GM19043 (cell line): ENCODE results near the gene FBXO34.
A peak's percentile ranks its signal among the peaks of the same experiment; 100 is the strongest.

Experiments
- ATAC-seq: cut with Tn5 transposase; IDR thresholded peaks from one replicate; pipeline ENCODE4 v1.9.1; 2021; ENCODE audit warnings: low read depth; ENCODE audit not compliant: unreplicated experiment

FBXO34 gene

DNA sequence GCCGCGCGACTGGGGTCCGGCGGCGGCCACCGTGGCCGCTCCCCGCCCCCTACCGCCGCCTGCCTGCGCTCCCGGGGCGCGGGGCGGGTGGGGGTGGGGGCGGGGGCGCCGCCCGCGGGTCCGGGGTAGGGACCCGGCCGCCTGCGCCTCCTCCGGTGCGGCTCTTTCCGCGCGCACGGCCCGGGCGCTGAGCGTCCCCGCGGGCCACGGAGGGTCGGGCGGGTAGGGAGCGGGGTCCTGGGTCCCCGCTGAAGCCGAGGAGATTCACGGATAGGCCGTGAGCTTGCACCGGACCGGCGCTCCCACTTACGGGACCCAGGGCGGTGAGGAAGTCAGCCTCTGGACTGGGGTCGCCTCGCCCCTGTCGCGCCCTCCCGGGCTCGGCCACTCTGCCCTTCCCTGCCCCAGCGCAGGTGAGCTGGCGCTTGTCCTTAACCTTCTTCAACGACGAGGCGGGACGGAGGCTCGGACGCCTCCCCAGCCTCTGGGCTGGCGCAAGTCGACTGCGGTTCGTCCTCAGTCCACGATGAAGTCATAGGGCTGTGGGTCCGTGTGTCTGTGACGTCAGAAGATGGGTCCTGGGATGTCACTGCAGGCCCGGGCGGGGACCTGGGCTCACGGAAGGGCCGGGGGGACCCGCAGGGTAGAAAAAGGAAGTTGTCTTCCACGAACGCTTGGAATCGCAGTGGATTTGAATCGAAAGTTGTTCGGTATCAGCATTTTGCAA lies 514 bp downstream of the FBXO34 start:
- ATAC-seq = peak; percentile 21

DNA sequence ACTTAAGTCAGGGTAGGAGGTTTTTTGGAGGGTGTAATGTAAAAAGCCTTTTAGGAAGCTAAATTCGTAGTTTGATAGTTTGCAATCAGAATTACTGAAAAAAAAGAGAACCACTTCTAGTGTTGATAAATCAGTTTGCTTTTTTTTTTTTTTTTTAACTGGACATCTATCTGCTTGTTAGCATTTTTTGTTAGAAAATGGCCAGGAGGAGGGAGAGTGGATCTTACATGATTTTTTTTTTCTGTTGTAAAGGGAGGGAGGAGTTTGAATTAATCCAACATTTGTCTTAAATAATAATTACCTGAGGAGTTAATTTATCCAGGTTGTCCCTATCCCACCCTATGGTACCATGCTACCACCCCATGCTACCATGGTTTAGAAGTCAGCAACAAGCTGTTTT lies 1.2 kb downstream of the FBXO34 start:
- no peak for ATAC-seq

DNA sequence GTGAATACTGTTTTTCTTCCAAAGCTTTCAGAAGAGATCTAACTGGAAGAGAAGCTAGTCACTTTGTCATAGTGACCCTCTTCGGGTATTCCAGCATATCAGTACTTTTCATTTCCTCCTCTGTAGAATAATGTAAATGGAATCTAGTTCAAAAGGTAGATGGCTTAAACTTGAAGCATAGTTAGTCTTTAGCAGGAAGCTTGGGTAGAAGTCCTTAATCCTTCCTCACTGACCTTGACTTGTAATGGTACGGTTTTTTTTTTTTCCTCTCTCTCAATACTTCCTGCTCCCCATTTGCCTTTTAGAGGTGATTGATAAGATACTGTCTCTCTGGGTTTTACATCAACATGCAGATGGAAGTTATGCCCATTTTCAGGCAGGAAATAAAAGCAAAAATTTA lies 1.7 kb downstream of the FBXO34 start:
- no peak for ATAC-seq

DNA sequence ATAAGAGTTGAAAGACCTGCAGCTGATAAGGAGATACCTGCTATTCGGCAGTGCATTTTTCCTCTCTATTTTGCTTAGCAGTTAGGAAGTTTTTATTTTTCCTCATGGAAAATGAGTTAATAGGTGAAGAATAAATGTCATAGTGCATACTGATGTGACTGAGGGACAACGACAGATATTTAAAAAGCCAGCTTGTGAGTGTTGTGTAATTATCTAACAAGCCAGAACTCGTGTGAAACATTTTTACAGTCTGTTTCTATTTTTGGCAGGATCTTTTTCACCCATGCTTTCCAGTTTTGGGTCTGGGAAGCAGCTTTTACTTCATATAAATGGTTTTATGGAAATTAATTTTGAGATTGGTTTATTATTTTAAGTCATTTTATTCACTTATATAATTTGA lies 2.9 kb downstream of the FBXO34 start:
- no peak for ATAC-seq

DNA sequence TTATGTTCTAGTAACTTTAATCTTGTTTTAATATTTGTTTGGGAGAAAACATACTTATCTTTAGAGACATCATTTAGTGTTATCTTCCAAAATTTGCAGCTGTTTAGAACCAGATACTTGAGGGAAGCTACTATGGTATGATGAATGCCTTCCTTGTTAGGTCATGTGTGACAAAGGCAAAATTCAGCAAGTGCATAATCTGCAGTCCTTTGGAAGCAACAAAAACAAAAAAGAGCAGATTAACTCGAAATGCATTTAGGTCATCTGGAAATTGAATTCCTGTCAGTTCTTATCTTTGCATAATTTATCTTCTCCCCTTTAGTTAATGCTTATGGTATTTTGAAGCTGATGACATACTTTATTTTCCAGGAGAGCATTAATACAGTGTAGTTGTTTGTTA lies 3.5 kb downstream of the FBXO34 start:
- ATAC-seq = no peak

DNA sequence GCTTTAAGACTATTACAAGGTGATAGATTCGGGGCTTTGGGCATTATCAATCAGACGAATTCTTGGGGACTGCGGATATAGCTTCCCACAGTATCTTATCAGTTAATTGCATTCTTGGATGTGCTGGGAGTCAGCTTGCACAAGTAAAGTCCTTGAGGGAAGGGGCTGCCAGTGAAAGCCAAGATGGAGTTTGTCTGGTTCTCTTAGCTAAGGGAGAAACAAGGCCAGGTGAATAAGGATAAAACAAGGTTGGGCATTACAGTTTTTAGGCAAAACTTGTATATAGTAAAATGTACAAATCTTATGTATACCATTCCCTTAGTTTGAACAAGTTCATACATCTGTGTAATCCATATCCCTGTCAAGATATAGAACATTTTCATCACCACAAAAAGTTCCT lies 5.5 kb downstream of the FBXO34 start:
- no peak for ATAC-seq

DNA sequence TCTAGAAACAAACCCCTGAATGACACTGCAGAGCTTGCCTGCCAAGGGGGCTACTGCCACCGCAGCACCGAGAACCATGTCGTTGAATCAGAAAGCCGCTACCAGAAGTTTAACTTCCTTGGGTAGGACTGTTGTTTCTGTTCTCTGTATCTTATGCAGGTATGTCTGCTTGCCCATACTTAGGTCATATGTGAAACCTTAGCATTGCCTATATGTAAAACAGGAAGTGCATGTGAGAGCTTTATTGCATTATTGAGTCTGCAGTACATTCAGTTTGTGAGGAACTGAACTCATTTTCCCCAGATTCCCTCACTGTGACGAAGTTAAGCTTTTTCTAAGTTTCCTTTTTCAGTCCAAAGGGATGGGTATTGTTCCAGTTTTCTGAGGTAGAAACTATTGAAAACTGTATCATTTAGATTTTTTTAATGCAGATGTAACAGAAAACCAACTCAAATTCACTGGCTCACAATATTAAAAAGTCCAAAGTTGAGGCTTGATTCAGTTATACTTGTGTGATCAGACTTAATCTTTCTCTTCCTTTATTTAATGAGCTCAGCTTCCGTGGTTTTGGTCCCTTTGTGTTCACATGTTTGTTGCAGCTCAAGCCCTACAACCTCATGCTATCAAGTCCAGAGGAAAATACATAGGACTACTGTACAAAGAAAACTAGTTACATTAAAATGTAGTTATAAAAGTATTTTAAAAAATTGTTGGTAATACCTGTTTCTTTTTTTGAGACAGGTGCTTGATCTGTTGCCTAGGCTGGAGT lies 6.9 kb downstream of the FBXO34 start:
- peak; percentile 85 for ATAC-seq

DNA sequence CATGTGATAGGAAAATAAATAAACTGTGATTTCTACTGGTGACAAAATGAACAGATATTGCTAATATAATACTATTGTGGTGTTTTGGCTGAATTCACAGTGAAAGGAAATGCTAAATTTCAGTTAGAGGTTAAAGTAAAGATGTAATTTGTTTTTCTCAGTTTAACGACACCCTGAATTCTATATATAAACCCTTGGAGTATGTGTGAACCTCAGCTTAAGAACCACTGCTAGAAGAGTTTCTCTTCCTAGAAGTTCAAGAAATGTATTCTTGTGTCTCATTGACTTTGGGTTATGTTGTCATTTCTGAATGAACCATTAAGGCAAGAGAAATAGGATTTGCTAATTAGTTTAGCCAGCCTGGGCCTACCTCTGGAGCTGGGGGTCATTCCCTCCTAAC lies 8.2 kb downstream of the FBXO34 start:
- no peak for ATAC-seq

DNA sequence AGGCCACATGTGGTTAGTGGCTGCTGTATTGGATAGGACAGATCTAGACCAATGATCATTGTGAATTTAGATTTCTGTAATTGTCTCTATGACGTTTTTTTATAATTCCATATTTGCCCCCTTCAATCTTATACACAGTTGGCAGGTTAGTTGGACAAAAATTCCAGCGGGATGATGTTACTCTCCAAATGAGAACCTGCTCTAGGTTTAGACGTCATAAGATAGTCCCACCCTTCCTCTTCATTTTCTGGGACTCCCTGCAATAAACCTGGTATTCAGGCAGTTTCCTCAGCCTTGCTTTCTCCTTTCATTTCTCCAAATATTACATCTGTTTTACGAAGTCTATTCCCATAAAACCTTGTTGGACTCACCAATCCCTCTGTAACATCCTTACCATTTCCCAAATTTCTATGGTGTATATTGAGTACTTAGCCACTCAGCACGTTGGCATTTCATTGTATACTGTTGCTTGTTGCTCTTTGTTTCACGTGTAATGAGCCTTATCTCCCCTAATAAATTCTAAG lies 10.2 kb downstream of the FBXO34 start:
- ATAC-seq = no peak

DNA sequence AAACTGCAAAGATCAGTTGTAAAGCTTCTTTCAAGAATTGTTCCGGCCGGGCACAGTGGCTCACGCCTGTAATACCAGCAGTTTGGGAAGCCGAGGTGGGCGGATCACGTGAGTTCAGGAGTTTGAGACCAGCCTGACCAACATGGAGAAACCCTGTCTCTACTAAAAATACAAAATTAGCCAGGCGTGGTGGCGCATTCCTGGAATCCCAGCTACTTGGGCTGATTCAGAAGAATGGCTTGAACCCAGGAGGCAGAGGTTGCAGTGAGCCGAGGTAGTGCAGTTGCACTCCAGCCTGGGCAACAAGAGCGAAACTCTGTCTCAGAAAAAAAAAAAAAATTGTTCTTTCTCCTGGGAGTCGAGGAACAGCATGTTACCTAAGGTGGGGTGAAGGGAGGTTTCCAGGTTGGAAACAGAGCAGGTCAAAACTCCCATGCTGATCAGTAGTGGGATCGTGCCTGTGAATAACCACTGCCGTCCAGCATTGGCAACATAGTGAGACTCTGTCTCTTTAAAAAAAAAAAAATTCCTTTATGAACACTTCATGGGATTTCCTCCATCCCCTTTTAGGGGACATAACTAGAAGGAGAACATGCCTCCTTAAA lies 13.9 kb downstream of the FBXO34 start:
- ATAC-seq = no peak

DNA sequence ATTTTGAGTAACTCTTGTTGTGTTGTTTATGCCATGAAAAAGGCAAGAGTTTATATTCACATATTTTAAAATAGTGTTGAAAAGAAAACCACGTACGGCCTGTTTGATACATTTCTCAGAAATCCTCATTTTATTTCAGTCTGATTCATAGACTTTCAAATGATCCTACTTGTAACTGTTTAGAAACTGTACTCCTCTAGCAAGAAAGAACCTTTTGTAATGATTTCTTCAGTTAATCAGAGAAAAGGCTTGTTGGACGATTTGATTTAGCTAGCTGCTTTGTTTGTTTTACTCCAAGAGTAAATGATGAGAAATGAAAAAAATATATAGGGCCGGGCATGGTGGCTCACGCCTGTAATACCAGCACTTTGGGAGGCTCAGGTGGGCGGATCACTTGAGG lies 17.2 kb downstream of the FBXO34 start:
- no peak for ATAC-seq

DNA sequence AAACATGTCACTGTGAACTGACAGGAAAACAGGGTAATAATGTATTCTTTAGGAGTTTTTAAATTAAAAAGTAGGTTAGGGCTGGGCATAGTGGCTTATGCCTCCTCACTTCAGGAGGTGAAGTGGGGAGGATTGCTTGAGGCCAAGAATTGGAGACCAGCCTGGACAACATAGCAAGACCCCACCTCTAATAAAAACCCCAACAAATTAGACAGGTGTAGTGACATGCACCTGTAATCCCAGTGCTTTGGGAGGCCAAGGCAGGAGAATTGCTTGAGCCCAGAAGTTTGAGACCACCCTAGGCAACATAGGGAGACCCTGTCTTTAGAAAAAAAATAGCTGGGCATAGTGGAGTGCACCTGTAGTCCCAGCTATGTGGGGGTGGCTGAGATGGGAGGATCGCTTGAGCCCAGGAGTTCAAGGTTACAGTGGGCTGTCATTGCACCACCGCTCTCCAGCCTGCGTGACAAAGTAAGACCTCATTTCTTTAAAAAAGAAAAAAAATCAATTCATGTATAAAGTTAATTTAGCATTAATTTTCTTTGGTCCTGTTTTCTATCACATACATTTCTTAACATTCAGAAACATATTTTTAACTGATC lies 20.4 kb downstream of the FBXO34 start:
- ATAC-seq = no peak

DNA sequence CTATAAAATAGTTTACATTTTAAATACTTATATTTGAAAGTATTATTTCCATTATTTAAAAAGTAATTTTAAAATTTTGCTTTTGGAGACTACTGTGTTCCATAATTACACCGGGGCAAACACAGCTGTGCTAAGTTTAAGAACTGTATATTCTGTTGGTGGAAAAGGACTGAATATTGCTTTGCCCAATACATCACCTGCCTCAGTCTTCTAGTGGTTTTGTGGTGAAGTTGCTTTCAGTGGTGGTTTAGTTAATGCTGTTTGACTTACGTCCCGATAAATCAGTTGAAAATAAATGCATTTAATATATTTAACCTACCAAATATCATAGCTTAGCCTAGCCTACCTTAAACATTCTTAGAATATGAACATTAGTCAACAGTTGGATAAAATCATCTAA lies 23.4 kb downstream of the FBXO34 start:
- ATAC-seq = no peak

DNA sequence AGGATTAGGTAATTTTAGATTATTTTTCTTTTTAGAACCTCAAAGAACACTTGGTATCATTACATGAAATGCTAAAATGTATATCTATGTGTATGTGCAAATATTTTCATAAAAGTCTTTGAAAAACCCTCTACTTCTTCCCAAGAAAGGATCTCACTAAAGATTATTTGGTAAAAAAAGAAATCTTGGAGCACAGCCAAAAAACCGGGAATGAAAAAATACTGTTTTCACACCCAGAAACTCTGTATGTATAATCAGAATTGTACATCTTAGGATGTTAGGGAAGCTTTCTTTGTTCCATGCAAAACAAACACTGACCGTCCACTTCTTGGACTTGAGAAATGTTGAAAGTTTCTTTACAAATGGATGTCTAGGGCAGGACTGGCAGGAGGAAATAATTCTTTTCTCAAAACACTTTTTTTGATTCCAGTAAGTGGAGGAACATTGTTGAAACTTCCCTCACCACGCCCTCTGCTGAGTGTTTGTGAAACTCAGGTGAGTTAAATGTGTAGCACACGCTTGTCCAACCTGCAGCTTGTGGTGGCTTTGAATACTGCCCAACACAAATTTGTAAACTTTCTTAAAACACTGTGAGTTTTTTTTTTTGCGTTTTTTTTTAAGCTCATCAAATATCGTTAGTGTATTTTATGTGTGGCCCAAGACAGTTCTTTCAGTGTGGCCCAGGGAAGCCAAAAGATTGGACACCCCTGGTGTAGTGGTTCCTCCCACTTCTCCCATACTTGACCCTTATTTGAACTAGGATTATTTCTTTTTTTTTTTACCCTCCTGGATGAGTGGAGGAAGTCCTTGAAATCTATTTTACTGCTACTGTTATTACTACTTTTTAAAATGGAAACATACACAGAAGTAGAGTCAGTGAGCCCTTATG lies 26.6 kb downstream of the FBXO34 start:
- no peak for ATAC-seq

DNA sequence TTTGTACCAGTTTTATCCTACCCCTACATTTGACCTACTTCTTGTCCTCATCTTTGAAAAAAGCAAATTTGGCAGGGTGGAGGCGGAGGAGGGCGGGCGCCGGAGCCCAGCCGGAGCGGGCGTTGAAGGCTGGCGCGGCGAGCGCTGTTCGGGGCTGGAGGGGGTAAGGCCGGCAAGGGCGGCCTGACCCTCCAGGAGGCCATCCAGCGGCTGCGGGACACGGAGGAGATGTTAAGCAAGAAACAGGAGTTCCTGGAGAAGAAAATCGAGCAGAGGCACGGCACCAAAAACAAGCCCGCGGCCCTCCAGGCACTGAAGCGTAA lies 27.2 kb downstream of the FBXO34 start:
- no peak for ATAC-seq

DNA sequence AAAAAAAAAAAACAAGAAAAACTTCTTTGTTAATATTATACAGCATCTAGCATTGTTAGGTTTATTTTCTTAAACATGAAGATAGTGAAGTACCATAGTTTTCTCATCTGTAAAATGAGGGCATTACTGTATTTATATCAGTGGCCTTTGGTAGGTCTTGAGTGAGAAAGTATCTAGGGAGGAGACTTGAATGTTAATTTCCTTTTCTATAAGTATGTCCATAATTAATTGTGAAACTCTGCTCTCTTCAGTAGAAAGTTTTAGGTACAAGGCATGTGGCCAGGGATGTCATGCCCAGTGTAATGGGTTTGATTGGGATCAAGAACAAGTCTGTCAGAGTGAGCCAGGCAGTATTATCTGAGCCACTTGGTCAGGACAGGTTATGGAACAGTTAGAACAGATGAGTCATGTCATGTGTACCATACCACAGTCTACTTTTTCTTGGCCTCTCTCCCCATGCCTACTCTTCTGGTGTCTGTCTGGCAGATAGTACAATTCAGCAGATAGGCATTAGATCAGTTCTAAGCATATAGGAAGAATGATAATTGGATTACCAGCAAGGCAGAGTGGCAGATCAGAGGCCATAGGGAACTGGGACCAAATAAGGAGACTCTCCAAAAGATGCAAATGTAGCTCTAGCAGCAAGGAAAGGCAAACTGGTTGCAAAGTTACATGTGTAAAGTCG lies 30.4 kb downstream of the FBXO34 start:
- no peak for ATAC-seq

DNA sequence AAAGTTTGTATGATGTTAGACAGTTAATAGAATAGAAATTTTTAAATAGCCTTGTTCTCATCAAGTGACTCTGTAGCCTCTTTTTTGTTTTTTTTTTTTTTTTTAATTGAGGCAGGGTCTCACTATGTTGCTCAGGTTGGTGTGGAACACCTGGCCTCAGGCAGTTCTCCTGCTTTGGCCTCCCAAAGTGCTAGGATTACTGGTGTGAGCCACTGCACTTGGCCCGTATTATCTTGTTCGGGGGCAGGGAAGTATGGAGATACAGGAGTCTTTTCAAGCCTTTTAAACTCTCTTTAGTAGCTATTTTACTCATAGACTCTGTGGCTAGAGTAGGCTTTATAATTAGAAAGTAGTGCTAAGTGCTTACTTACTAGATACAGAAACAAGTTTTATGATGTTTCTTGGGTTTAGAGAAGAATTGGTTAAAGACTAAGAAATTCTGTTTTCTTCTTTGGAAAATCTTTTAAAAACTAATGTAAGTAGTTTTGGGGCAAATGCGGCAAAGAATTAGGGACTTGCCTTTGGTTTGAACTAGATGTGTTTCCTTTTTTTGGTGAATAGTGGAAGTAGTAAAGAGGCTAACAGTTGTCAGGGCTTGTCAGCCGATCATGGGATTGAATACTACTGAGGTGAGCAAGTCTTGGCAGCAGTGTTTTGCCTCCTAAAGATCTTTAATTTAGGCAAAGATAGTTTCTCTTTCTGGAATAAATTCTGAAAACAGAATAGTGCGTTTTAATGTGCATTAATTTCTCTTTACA lies 31.3 kb downstream of the FBXO34 start:
- no peak for ATAC-seq

DNA sequence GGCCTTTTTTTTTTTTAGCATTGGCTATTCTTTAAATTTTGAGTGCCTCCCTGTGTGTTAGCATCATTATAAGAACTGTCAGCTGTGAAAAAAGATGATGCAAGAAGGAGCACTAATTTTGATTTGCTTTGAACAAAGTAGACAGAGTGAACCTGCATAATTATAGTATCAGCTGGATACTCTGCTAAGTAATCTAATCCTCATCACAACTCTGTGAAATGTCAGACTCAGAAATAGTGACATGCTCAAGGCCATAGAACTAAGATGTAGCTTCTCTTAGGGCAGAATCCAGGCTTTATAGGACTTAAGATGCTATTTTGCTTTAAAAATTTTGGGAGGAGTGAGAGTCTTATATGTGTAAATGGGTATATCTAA lies 31.9 kb downstream of the FBXO34 start:
- ATAC-seq = no peak

DNA sequence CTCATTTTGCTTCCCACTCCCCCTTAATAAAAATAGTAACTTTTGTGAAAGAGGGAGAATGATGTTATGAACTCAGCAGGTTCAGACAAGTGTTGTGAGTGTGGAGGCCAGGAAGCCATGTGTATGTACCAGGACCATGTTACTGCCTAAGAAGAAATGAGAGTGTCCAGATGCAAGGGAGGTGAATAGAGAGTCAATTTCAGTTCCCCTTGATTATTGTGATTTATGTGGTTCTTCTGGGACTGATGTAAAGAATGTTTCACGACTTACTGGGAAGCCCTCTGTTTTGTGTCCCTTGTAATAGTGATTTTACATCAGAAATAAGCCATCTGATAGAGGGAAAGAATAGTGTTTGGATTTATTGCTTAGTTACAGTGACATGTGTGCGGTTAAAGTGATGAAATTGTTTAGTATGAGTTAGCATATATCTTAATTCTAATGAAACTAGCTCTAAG lies 32.5 kb downstream of the FBXO34 start:
- ATAC-seq = peak; percentile 45
